Liver (tissue), 9 donors: ENCODE data around the gene CBLC. TPM values are rescaled to one million over a fixed set of nuclear protein-coding genes. Genes with fewer than 3 reads are reported as not detected.

ENCODE experiments used
- DNase-seq: peaks from one replicate; pipeline ENCODE4 v3.0.0-alpha.2; 2017; ENCODE audit warnings: low spot score
- H3K27ac ChIP-seq, 2 donors: one replicate each; pipeline ENCODE4 v1.7.0; 2013; ENCODE audit warnings: inconsistent platforms in 2 of 2, low read length in 2 of 2, control low read depth in 1 of 2, low read depth in 1 of 2, mild to moderate bottlenecking in 1 of 2
- H3K27me3 ChIP-seq, 4 donors: one replicate each; pipeline versions ENCODE4 v1.6.1 to v1.7.0; 2013; ENCODE audit warnings: low read length in 3 of 4, inconsistent platforms in 1 of 4, mild to moderate bottlenecking in 1 of 4, moderate library complexity in 1 of 4; ENCODE audit not compliant: control insufficient read depth in 4 of 4, insufficient read depth in 4 of 4
- H3K36me3 ChIP-seq, 4 donors: one replicate each; pipeline versions ENCODE4 v1.6.1 to v1.7.0; 2013; ENCODE audit warnings: low read length in 3 of 4, mild to moderate bottlenecking in 3 of 4, low read depth in 1 of 4, moderate library complexity in 1 of 4; ENCODE audit not compliant: control insufficient read depth in 4 of 4, insufficient read depth in 3 of 4
- H3K4me1 ChIP-seq, 4 donors: one replicate each; pipeline versions ENCODE4 v1.6.1 to v1.7.0; 2013; ENCODE audit warnings: low read length in 3 of 4, mild to moderate bottlenecking in 3 of 4, moderate library complexity in 1 of 4; ENCODE audit not compliant: control insufficient read depth in 4 of 4, insufficient read depth in 4 of 4
- H3K4me3 ChIP-seq, 3 donors: one replicate each; pipeline versions ENCODE4 v1.6.1 to v1.7.0; 2013; ENCODE audit warnings: low read length in 3 of 3, control low read depth in 1 of 3, low read depth in 1 of 3, mild to moderate bottlenecking in 1 of 3
- H3K9ac ChIP-seq, 2 donors: one replicate each; pipeline ENCODE4 v1.7.0; 2013; ENCODE audit warnings: low read length in 2 of 2, mild to moderate bottlenecking in 2 of 2, moderate library complexity in 2 of 2, control low read depth in 1 of 2, low read depth in 1 of 2
- H3K9me3 ChIP-seq, 4 donors: one replicate each; pipeline versions ENCODE4 v1.6.1 to v1.7.0; 2013; ENCODE audit warnings: low read length in 3 of 4; ENCODE audit not compliant: control insufficient read depth in 4 of 4
- ATF3 ChIP-seq: IDR thresholded peaks from 2 replicates; pipeline ENCODE4 v1.6.1; 2016; ENCODE audit warnings: antibody characterized with exemption
- CTCF ChIP-seq: fragments of 150-350 bp; IDR thresholded peaks from 2 replicates; pipeline ENCODE4 v1.5.1; 2017; ENCODE audit warnings: improper control_type of control experiment, low read depth, low read length; ENCODE audit not compliant: missing input control
- FOXA2 ChIP-seq: IDR thresholded peaks from 2 replicates; pipeline ENCODE4 v1.6.1; 2016; ENCODE audit warnings: antibody characterized with exemption
- GABPA ChIP-seq, 2 donors: IDR thresholded peaks in 1 of 2; conservative IDR thresholded peaks in 1 of 2; 2 replicates each; pipeline ENCODE4 v1.6.1; 2016; ENCODE audit warnings: antibody characterized with exemption in 2 of 2, mild to moderate bottlenecking in 1 of 2, moderate library complexity in 1 of 2
- HNF4G ChIP-seq: IDR thresholded peaks from 2 replicates; pipeline ENCODE4 v1.6.1; 2016; ENCODE audit warnings: antibody characterized with exemption
- JUND ChIP-seq, 2 donors: IDR thresholded peaks; 2 replicates each; pipeline ENCODE4 v1.6.1; 2016; ENCODE audit warnings: antibody characterized with exemption in 2 of 2
- MAX ChIP-seq: IDR thresholded peaks from 2 replicates; pipeline ENCODE4 v1.6.1; 2016; ENCODE audit warnings: antibody characterized with exemption
- NR2F2 ChIP-seq: IDR thresholded peaks from 2 replicates; pipeline ENCODE4 v1.6.1; 2016; ENCODE audit warnings: antibody characterized with exemption
- RAD21 ChIP-seq, 2 donors: IDR thresholded peaks; 2 replicates each; pipeline ENCODE4 v1.6.1; 2016; ENCODE audit warnings: antibody characterized with exemption in 2 of 2, mild to moderate bottlenecking in 2 of 2
- REST ChIP-seq: IDR thresholded peaks from 2 replicates; pipeline ENCODE4 v1.6.1; 2016; ENCODE audit warnings: antibody characterized with exemption, mild to moderate bottlenecking
- RXRA ChIP-seq, 2 donors: IDR thresholded peaks; 2 replicates each; pipeline ENCODE4 v1.6.1; 2017 to 2018; ENCODE audit warnings: antibody characterized with exemption in 2 of 2, mild to moderate bottlenecking in 1 of 2
- YY1 ChIP-seq: IDR thresholded peaks from 2 replicates; pipeline ENCODE4 v1.6.1; 2016; ENCODE audit warnings: antibody characterized with exemption, mild to moderate bottlenecking
- ZBTB33 ChIP-seq: IDR thresholded peaks from 2 replicates; pipeline ENCODE4 v1.6.1; 2016; ENCODE audit warnings: antibody characterized with exemption
- WGBS: extraction: QIAGEN DNeasy Blood & Tissue Kit; methylation state at CpG from one replicate; pipeline ENCODE4 v1.1.7; 2013; 5-methylcytosine and 5-hydroxymethylcytosine counted together
- polyA plus RNA-seq, 2 donors: library from polyadenylated mRNA; stranded (reverse) in 1 of 2; unstranded in 1 of 2; fragments of 200-250 nt in 1 of 2; fragments of >200 nt in 1 of 2; fragmentation: Nextera tagmentation in 1 of 2; extraction: Ambion mirVana in 1 of 2; gene quantifications; one replicate each; pipeline versions ENCODE4 v1.2.1 to v1.2.3, GENCODE V29; 2013 to 2015
- total RNA-seq, 2 donors: library from RNA; depleted of rRNA; stranded (reverse); fragments of >200 nt; gene quantifications; one replicate each; pipeline ENCODE4 v1.2.3, GENCODE V29; 2014
- donor health status: healthy.
- donor health status: healthy.
- donor health status: healthy.
- donor health status: healthy.
- donor health status: healthy.

CBLC gene
- total and polyA plus RNA-seq, 4 donors, result 2.1 to 14.0 (median 8.8) TPM

- no peaks in the 10 kb centered on the region for H3K27me3 ChIP-seq
- H3K27ac ChIP-seq, result no peak overlapping the region
- no peak for DNase-seq
- no peak overlapping the region for H3K4me3 ChIP-seq
- no peaks in the 10 kb centered on the region for H3K9me3 ChIP-seq
- no peak overlapping the region for H3K9ac ChIP-seq
- H3K36me3 ChIP-seq, result peaks cover 0 to 2% (median 0%) of the 10 kb centered on the region in 4 donors
- H3K4me1 ChIP-seq, result peaks cover 0 to 3% (median under 1%) of the 10 kb centered on the region in 4 donors
- no peak for TF ChIP-seq CTCF
- no peak for TF ChIP-seq ATF3
- no peak for TF ChIP-seq ZBTB33
- no peak for TF ChIP-seq MAX
- no peak for TF ChIP-seq RAD21 (IDR thresholded peaks at IDR 0.05)
- TF ChIP-seq HNF4G, result no peak
- WGBS, result 86% methylated on average over 8 of the region's 8 CpGs
Measured at GRCh38 chr19:44817725-44818465, 40.2 kb downstream of the CBLC start.

GRCh38 chr19:44818466-44819031 lies 40.9 kb downstream of the CBLC start:
- Histone ChIP-seq H3K27ac (no peak overlapping the region), H3K9me3 (no peaks in the 10 kb centered on the region), H3K4me3 (no peak overlapping the region), H3K4me1 (peaks cover 0 to 3% (median 2%) of the 10 kb centered on the region in 4 donors), H3K27me3 (no peaks in the 10 kb centered on the region), H3K36me3 (peaks cover 0 to 2% (median 0%) of the 10 kb centered on the region in 4 donors), H3K9ac (no peak overlapping the region)
- 90% methylated on average over 20 of the region's 20 CpGs for WGBS
- TF ChIP-seq JUND (IDR thresholded peaks at IDR 0.05) (no peak), FOXA2 (no peak), MAX (no peak), ATF3 (no peak), CTCF (no peak), NR2F2 (no peak), ZBTB33 (no peak), GABPA (IDR thresholded peaks at IDR 0.05 in 1 of 2, conservative IDR thresholded peaks at IDR 0.05 in 1 of 2) (no peak), REST (no peak), RAD21 (IDR thresholded peaks at IDR 0.05) (no peak), HNF4G (no peak), RXRA (IDR thresholded peaks at IDR 0.05) (no peak), YY1 (no peak)
- DNase-seq, result no peak
